C4-2B (cell line): Measurements from ENCODE around the gene H6PD.

Experiments
- ZFX ChIP-seq: fragments of 450-650 bp; IDR thresholded peaks from 2 replicates; pipeline ENCODE4 v1.6.1; 2017
- TF ChIP-seq, protein P1 (sequence below): fragments of 450-650 bp; conservative IDR thresholded peaks from 2 replicates; pipeline ENCODE4 v1.5.1; 2017; ENCODE audit warnings: mild to moderate bottlenecking

DNA sequence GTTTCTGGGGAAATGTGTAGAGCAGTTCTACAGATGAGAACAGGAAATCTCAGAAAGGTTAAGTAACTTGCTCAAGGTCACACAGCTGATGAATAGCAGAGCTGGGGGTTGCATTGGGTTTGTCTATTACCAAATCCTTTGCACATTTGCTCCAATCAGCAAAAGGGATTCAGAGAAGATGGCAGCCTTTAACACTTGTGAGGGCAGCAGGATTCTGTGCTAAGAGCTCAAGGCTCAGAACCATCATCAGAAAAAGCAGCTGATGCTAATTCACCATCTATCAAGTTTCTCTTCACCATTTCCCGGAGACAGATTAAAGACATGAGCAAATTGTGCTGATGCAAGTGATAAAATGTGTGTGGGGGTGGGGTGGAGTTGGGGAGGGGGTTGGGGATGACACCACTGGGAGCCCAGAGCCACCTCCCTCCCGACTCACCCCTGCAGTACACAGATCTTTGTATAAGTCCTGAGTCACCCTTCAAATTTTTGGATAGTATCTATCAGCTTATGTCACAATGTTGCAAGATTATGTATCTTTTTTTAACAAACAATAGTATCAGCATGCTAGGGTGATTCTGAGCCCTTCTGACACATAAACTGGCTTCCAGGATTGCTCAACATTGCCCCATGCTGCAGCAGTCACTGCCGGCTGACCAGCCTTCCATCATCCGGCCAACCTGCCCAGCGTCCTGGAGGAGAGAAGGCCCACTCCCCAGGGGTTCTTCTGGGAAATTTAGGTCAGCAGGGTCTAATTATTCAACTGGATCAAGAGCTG lies 55.3 kb downstream of the H6PD start:
- TF ChIP-seq, protein P1, sequence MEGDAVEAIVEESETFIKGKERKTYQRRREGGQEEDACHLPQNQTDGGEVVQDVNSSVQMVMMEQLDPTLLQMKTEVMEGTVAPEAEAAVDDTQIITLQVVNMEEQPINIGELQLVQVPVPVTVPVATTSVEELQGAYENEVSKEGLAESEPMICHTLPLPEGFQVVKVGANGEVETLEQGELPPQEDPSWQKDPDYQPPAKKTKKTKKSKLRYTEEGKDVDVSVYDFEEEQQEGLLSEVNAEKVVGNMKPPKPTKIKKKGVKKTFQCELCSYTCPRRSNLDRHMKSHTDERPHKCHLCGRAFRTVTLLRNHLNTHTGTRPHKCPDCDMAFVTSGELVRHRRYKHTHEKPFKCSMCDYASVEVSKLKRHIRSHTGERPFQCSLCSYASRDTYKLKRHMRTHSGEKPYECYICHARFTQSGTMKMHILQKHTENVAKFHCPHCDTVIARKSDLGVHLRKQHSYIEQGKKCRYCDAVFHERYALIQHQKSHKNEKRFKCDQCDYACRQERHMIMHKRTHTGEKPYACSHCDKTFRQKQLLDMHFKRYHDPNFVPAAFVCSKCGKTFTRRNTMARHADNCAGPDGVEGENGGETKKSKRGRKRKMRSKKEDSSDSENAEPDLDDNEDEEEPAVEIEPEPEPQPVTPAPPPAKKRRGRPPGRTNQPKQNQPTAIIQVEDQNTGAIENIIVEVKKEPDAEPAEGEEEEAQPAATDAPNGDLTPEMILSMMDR = no peak
- no peak for TF ChIP-seq ZFX
